Measurements from ENCODE around the gene NHERF1. TPM values are rescaled to one million over a fixed set of nuclear protein-coding genes. Genes with fewer than 3 reads are reported as not detected.
A peak's percentile ranks its signal among the peaks of the same experiment; 100 is the strongest.

NHERF1 gene
- total and polyA plus RNA-seq, 2 of the 4 experiments (the other 2 are of a cell fraction): 3.8 to 11.8 TPM

- no peaks in the 10 kb centered on the region for H4K20me1 ChIP-seq (ENCODE audit: insufficient read depth, low read length)
- 0 out of 2 replicates have a peak, but pooled peaks cover 3% of the 10 kb centered on the region for H3K9me1 ChIP-seq (ENCODE audit: insufficient read depth, low read length)
- no peak for TF ChIP-seq SMC3 (IDR thresholded peaks at IDR 0.05; ENCODE audit: low read depth, low read length)
- TF ChIP-seq USF2 (IDR thresholded peaks at IDR 0.05; ENCODE audit: low read depth, low read length): no peak
- no peak for TF ChIP-seq MXI1 (IDR thresholded peaks at IDR 0.05; ENCODE audit: borderline replicate concordance, low read depth, low read length)
- TF ChIP-seq, protein P1, sequence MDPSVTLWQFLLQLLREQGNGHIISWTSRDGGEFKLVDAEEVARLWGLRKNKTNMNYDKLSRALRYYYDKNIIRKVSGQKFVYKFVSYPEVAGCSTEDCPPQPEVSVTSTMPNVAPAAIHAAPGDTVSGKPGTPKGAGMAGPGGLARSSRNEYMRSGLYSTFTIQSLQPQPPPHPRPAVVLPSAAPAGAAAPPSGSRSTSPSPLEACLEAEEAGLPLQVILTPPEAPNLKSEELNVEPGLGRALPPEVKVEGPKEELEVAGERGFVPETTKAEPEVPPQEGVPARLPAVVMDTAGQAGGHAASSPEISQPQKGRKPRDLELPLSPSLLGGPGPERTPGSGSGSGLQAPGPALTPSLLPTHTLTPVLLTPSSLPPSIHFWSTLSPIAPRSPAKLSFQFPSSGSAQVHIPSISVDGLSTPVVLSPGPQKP (IDR thresholded peaks at IDR 0.05; ENCODE audit: borderline replicate concordance, low read depth, low read length): no peak
- DNase-seq (no peak), ATAC-seq (ENCODE audit: low read depth) (peak; percentile 6)
- no TSS peak for BruUV-seq (replicated peaks)
- no peak overlapping the region for H4K5ac ChIP-seq (ENCODE audit: low read depth, low read length)
- no peak overlapping the region; the same call in 1 of the 2 replicates for H3K4me2 ChIP-seq (ENCODE audit: low read depth, low read length)
- no peak overlapping the region; the same call in 1 of the 2 replicates for H3K23ac ChIP-seq (ENCODE audit: low read depth, low read length)
- peaks cover 47% of the 10 kb centered on the region for H3K27me3 ChIP-seq (ENCODE audit: control insufficient read depth, insufficient read depth, low read length)
- H3K36me3 ChIP-seq (ENCODE audit: control insufficient read depth, insufficient read depth, low read length): no peaks in the 10 kb centered on the region
- dilution Hi-C loops (cut with HindIII; ENCODE audit: low sequenced_read_pairs, unreplicated experiment) (no loop called here), in situ Hi-C loops (cut with MboI; ENCODE audit: low sequenced_read_pairs) (no loop called here), intact Hi-C loops (cut with micrococcal nuclease) (no loop called here)
- H3K27ac ChIP-seq (ENCODE audit: insufficient read depth, low read length): no peak overlapping the region
- H2BK120ac ChIP-seq (ENCODE audit: low read depth, low read length): no peak overlapping the region
- H4K8ac ChIP-seq (ENCODE audit: low read depth in 2 of 2, low read length in 2 of 2): no peak overlapping the region
- peak overlapping the region; percentile 75 for H2AFZ ChIP-seq (replicated peaks; ENCODE audit: low read length, poor library complexity)
- no peak overlapping the region for H3K9ac ChIP-seq (ENCODE audit: low read depth, low read length)
- 24% methylated on average over 4 of the region's 16 CpGs; no CpG with 5 or more reads in 1 of the 2 experiments for WGBS, 2 experiments (ENCODE audit: extremely low coverage in 2 of 2, insufficient read length in 1 of 2)
- no peak overlapping the region for H4K91ac ChIP-seq (ENCODE audit: insufficient read depth, low read depth, low read length)
- H2BK20ac ChIP-seq (ENCODE audit: low read depth, low read length): no peak overlapping the region
- peak overlapping the region; percentile 55 for H2AK9ac ChIP-seq (replicated peaks; ENCODE audit: low read depth, low read length, poor library complexity)
- H3K4me3 ChIP-seq (ENCODE audit: insufficient read depth, low read depth, low read length): no peak overlapping the region; the same call in 1 of the 2 replicates
- no peak overlapping the region for H3K56ac ChIP-seq (ENCODE audit: extremely low read depth, insufficient read depth, low read length)
- no peak overlapping the region for H3K14ac ChIP-seq (replicated peaks; ENCODE audit: low read depth, low read length)
- ChIA-PET POLR2A (ENCODE audit: unreplicated experiment) (no interaction called here), CTCF (interaction anchor here (1.0 to 2.9 kb wide), 2 partner anchors 53 to 81 kb away, joined by 3 to 29 read pairs; no protein-coding TSS in a partner anchor)
- no peak overlapping the region for H2AK5ac ChIP-seq (ENCODE audit: low read depth, low read length)
- no peaks in the 10 kb centered on the region for H3K9me3 ChIP-seq (ENCODE audit: control insufficient read depth, insufficient read depth, low read length)
- no peaks in the 10 kb centered on the region for H3K79me1 ChIP-seq (ENCODE audit: low read depth in 1 of 2, low read length in 2 of 2)
- no peak overlapping the region for H3K4ac ChIP-seq (ENCODE audit: low read depth, low read length)
- H3K4me1 ChIP-seq (ENCODE audit: control insufficient read depth, insufficient read depth, low read length): peaks cover 7% of the 10 kb centered on the region; the same call in 1 of the 2 replicates
- no peak overlapping the region for H3K18ac ChIP-seq (ENCODE audit: low read depth, low read length)
- H2BK5ac ChIP-seq (ENCODE audit: low read depth, low read length, poor library complexity, severe bottlenecking): no peak overlapping the region
- H2BK15ac ChIP-seq (ENCODE audit: low read depth, low read length): no peak overlapping the region
Measured at GRCh38 chr17:74738051-74738996, 10.1 kb upstream of the NHERF1 start.
